HEK293 (cell line): Measurements from ENCODE around the gene BRD3.

Experiments
- ZNF560 ChIP-seq: fragments of 450-650 bp; formaldehyde crosslinking; IDR thresholded peaks from 2 replicates; pipeline ENCODE4 v1.5.1; 2017; ENCODE audit warnings: missing biosample characterization, missing genetic modification characterization, borderline replicate concordance
- TF ChIP-seq, protein P1 (sequence below): fragments of 450-650 bp; formaldehyde crosslinking; IDR thresholded peaks from 2 replicates; pipeline ENCODE4 v1.5.1; 2016; ENCODE audit warnings: missing biosample characterization, missing genetic modification characterization

DNA sequence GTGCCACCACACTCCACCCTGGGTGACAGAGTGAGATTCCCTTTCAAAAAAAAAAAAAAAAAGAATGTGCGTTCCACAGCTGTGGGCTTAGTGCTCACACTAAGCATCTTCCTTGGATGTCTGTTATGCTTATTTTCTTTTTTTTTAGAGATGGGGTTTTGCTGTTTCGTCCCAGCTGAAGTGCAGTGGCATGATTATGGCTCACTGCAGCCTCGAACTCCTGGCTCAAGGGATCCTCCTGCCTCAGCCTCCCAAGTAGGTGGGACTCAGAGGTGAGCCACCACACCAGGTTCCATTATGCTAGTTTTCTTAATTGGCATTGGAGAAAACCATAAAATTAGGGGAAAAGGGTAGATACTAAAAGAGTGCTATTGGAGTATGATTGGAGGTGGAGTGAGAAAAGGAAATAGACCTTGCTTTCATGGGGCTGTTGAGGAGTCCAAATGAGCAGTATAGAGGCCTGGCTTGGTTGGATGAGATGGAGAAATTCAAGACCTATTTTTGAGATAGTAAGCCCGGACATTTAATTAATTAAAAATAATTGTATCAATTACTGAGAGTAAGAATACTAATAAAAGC is 43.5 kb downstream of the BRD3 start:
- TF ChIP-seq ZNF560: no peak
- TF ChIP-seq, protein P1, sequence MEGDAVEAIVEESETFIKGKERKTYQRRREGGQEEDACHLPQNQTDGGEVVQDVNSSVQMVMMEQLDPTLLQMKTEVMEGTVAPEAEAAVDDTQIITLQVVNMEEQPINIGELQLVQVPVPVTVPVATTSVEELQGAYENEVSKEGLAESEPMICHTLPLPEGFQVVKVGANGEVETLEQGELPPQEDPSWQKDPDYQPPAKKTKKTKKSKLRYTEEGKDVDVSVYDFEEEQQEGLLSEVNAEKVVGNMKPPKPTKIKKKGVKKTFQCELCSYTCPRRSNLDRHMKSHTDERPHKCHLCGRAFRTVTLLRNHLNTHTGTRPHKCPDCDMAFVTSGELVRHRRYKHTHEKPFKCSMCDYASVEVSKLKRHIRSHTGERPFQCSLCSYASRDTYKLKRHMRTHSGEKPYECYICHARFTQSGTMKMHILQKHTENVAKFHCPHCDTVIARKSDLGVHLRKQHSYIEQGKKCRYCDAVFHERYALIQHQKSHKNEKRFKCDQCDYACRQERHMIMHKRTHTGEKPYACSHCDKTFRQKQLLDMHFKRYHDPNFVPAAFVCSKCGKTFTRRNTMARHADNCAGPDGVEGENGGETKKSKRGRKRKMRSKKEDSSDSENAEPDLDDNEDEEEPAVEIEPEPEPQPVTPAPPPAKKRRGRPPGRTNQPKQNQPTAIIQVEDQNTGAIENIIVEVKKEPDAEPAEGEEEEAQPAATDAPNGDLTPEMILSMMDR: no peak
